GM19395 (cell line): ENCODE measurements around the gene ATG12.
A peak's percentile ranks its signal among the peaks of the same experiment; 100 is the strongest.
"Not testable (repeated sequence)": the region's sequence is repeated elsewhere in the genome, so short reads cannot be mapped to it uniquely, and the experiment has no call there.

ENCODE experiments used
- ATAC-seq: cut with Tn5 transposase; IDR thresholded peaks from one replicate; pipeline ENCODE4 v1.9.1; 2021; ENCODE audit warnings: mild to moderate bottlenecking, moderate library complexity; ENCODE audit not compliant: unreplicated experiment

Gene ATG12

GRCh38 chr5:115841382-115842088 lies at the start of gene ATG12, which contains the start of gene AP3S1:
ATG12 (minus strand) TSS chr5:115841565; CDS start chr5:115841552, 13 bp downstream.
AP3S1 (plus strand) TSS chr5:115841935; CDS start chr5:115842038, 103 bp downstream.
- ATAC-seq, result peak; percentile 82

GRCh38 chr5:115888027-115888426 lies 46.7 kb upstream of the ATG12 start:
- no peak for ATAC-seq

- ATAC-seq, result not testable (repeated sequence)
These were observed 43.8 kb upstream of the ATG12 start for GRCh38 chr5:115885208-115885607.

- no peak for ATAC-seq
These were observed 43.3 kb upstream of the ATG12 start for GRCh38 chr5:115884704-115885103.

- ATAC-seq, result not testable (repeated sequence)
These were observed 41.1 kb upstream of the ATG12 start for GRCh38 chr5:115882434-115882833.

- ATAC-seq, result not testable (repeated sequence)
These were observed 36.0 kb upstream of the ATG12 start for GRCh38 chr5:115877342-115877741.

GRCh38 chr5:115875447-115875846 lies 34.1 kb upstream of the ATG12 start:
- no peak for ATAC-seq

- no peak for ATAC-seq
These were observed 32.0 kb upstream of the ATG12 start for GRCh38 chr5:115873392-115873791.

GRCh38 chr5:115872447-115872846 lies 31.1 kb upstream of the ATG12 start:
- ATAC-seq, result no peak

GRCh38 chr5:115869256-115869795 lies 28.0 kb upstream of the ATG12 start:
- ATAC-seq, result no peak

GRCh38 chr5:115859378-115859777 lies 18.0 kb upstream of the ATG12 start:
- ATAC-seq, result no peak

- no peak for ATAC-seq
These were observed 17.0 kb upstream of the ATG12 start for GRCh38 chr5:115858396-115858795.

GRCh38 chr5:115857626-115858349 lies 16.4 kb upstream of the ATG12 start:
- no peak for ATAC-seq

GRCh38 chr5:115857057-115857479 lies 15.7 kb upstream of the ATG12 start:
- ATAC-seq, result no peak

- ATAC-seq, result no peak
These were observed 14.6 kb upstream of the ATG12 start for GRCh38 chr5:115855959-115856358.

GRCh38 chr5:115854139-115854538 lies 12.8 kb upstream of the ATG12 start:
- ATAC-seq, result no peak

GRCh38 chr5:115850744-115851416 lies 9.5 kb upstream of the ATG12 start:
- ATAC-seq, result no peak

GRCh38 chr5:115849258-115849798 lies 8.0 kb upstream of the ATG12 start:
- ATAC-seq, result no peak

- ATAC-seq, result no peak
These were observed 5.9 kb upstream of the ATG12 start for GRCh38 chr5:115847290-115847689.

GRCh38 chr5:115844321-115844817 lies 3.0 kb upstream of the ATG12 start:
- ATAC-seq, result no peak
